ENCODE results near the gene PLIN5.
A peak's percentile ranks its signal among the peaks of the same experiment; 100 is the strongest.

- TF ChIP-seq POLR2A (IDR thresholded peaks at IDR 0.05) (no peak), CTCF (IDR thresholded peaks at IDR 0.05) (peak in 3 of 7 experiments; percentile 7 to 24 (median 14))
These were observed 39.6 kb downstream of the PLIN5 start for GRCh38 chr19:4495471-4495870.
